GM19238 (cell line): Measurements from ENCODE around the gene INPP4B.

Experiments
- DNase-seq: peaks from one replicate; pipeline ENCODE4 v3.0.0; 2011; ENCODE audit warnings: low spot score; ENCODE audit not compliant: insufficient read length

Gene INPP4B

GRCh38 chr4:142475663-142476062 lies 370.4 kb downstream of the INPP4B start:
- no peak for DNase-seq

- no peak for DNase-seq
These were observed 371.6 kb downstream of the INPP4B start for GRCh38 chr4:142474398-142475087.

GRCh38 chr4:142473960-142474338 lies 372.2 kb downstream of the INPP4B start:
- no peak for DNase-seq

- no peak for DNase-seq
These were observed 372.7 kb downstream of the INPP4B start for GRCh38 chr4:142473218-142473959.

- no peak for DNase-seq
These were observed 379.0 kb downstream of the INPP4B start for GRCh38 chr4:142467088-142467487.

GRCh38 chr4:142465526-142465925 lies 380.6 kb downstream of the INPP4B start:
- no peak for DNase-seq

GRCh38 chr4:142463206-142463605 lies 382.9 kb downstream of the INPP4B start:
- no peak for DNase-seq

- no peak for DNase-seq
These were observed 393.8 kb downstream of the INPP4B start for GRCh38 chr4:142452161-142452855.

- no peak for DNase-seq
These were observed 396.2 kb downstream of the INPP4B start for GRCh38 chr4:142449771-142450373.

GRCh38 chr4:142447009-142447408 lies 399.1 kb downstream of the INPP4B start:
- DNase-seq = no peak

GRCh38 chr4:142443469-142443868 lies 402.6 kb downstream of the INPP4B start:
- DNase-seq = no peak

GRCh38 chr4:142440093-142440492 lies 406.0 kb downstream of the INPP4B start:
- no peak for DNase-seq

- no peak for DNase-seq
These were observed 410.4 kb downstream of the INPP4B start for GRCh38 chr4:142435599-142436235.

GRCh38 chr4:142434519-142435224 lies 411.4 kb downstream of the INPP4B start:
- no peak for DNase-seq

GRCh38 chr4:142428715-142429114 lies 417.4 kb downstream of the INPP4B start:
- DNase-seq = no peak

GRCh38 chr4:142427456-142427855 lies 418.6 kb downstream of the INPP4B start:
- DNase-seq = no peak

- no peak for DNase-seq
These were observed 422.2 kb downstream of the INPP4B start for GRCh38 chr4:142423861-142424260.

GRCh38 chr4:142420311-142421095 lies 425.6 kb downstream of the INPP4B start:
- no peak for DNase-seq

- no peak for DNase-seq
These were observed 426.4 kb downstream of the INPP4B start for GRCh38 chr4:142419712-142420111.

GRCh38 chr4:142418697-142419096 lies 427.4 kb downstream of the INPP4B start:
- DNase-seq = no peak
